B cell (primary cell): ENCODE data around the gene DZANK1.

Experiments used
- EZH2 ChIP-seq: IDR thresholded peaks from 2 replicates; pipeline ENCODE4 v1.6.1; 2012; ENCODE audit warnings: borderline replicate concordance, low read depth, mild to moderate bottlenecking, moderate library complexity, low read length; ENCODE audit not compliant: insufficient read depth, poor library complexity, severe bottlenecking
- TF ChIP-seq, protein P1 (sequence below): fragments of 200-600 bp; IDR thresholded peaks from one replicate; pipeline ENCODE4 v1.8.0; 2022; ENCODE audit warnings: antibody characterized with exemption, mild to moderate bottlenecking

DNA sequence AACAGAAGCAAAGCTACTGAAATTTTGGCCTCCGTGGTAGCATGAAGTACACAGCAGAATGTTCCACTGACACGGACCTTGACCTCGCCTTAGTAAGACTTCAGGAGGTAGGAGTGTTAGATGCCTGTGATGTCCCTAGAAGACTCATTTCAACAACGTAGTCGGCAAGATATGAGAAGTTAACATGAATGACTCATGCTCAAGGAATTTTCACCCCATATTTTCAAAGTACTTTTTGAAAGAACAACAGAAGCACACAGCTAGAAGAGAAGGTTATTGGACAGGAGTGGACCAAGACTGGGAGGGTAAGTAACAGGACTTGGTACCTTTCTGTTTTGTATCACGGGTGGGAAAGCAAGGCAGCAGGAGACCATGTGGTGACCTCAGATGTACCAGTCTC lies 78.0 kb downstream of the DZANK1 start:
- TF ChIP-seq, protein P1, sequence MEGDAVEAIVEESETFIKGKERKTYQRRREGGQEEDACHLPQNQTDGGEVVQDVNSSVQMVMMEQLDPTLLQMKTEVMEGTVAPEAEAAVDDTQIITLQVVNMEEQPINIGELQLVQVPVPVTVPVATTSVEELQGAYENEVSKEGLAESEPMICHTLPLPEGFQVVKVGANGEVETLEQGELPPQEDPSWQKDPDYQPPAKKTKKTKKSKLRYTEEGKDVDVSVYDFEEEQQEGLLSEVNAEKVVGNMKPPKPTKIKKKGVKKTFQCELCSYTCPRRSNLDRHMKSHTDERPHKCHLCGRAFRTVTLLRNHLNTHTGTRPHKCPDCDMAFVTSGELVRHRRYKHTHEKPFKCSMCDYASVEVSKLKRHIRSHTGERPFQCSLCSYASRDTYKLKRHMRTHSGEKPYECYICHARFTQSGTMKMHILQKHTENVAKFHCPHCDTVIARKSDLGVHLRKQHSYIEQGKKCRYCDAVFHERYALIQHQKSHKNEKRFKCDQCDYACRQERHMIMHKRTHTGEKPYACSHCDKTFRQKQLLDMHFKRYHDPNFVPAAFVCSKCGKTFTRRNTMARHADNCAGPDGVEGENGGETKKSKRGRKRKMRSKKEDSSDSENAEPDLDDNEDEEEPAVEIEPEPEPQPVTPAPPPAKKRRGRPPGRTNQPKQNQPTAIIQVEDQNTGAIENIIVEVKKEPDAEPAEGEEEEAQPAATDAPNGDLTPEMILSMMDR: no peak
- TF ChIP-seq EZH2: no peak
